WTC11 (cell line): ENCODE data around the gene FAR2. TPM values are rescaled to one million over a fixed set of nuclear protein-coding genes. Genes with fewer than 3 reads are reported as not detected.

ENCODE experiments used
- ATAC-seq: fragments of 200-7000 bp; cut with Tn5 transposase; 2 replicates; pipeline ENCODE4 v1.10.0; 2021; ENCODE audit warnings: mild to moderate bottlenecking, moderate library complexity
- CTCF ChIA-PET: fragments of 300-600 bp; sonication (Branson Sonifier 250); formaldehyde crosslinking; loops from one replicate; lab custom pipeline; 2021; ENCODE audit warnings: antibody characterized with exemption; lab: Charles Lee
- POLR2A ChIA-PET: fragments of 350-600 bp; sonication (Branson Sonifier 250); formaldehyde crosslinking; loops from one replicate; lab custom pipeline; 2021; ENCODE audit warnings: antibody characterized with exemption; lab: Charles Lee
- DNase-seq: peaks from one replicate; pipeline ENCODE4 v3.0.0; 2021; ENCODE audit warnings: low spot score
- H3K27ac Mint-ChIP-seq: 2 replicates; pipeline ENCODE4 v1.8.0; 2021; ENCODE audit warnings: mixed read lengths
- H3K27me3 Mint-ChIP-seq: 2 replicates; pipeline ENCODE4 v1.8.0; 2021; ENCODE audit warnings: low read depth, mild to moderate bottlenecking, moderate library complexity, mixed read lengths
- H3K36me3 Mint-ChIP-seq: 2 replicates; pipeline ENCODE4 v1.8.0; 2021; ENCODE audit warnings: mixed read lengths
- H3K4me1 Mint-ChIP-seq: 2 replicates; pipeline ENCODE4 v1.8.0; 2022; ENCODE audit warnings: mixed read lengths
- H3K4me3 Mint-ChIP-seq: 2 replicates; pipeline ENCODE4 v1.8.0; 2021; ENCODE audit warnings: mild to moderate bottlenecking, moderate library complexity, mixed read lengths
- H3K9me3 Mint-ChIP-seq: 2 replicates; pipeline ENCODE4 v1.8.0; 2021; ENCODE audit warnings: mixed read lengths
- ATF2 ChIP-seq: sonication (generic); formaldehyde crosslinking; IDR thresholded peaks from 2 replicates; pipeline ENCODE4 v1.8.1; 2022; ENCODE audit warnings: low read depth, missing genetic modification reagents, borderline replicate concordance
- CREB1 ChIP-seq: sonication (generic); formaldehyde crosslinking; IDR thresholded peaks from 2 replicates; pipeline ENCODE4 v1.8.0; 2023; ENCODE audit warnings: mild to moderate bottlenecking, missing genetic modification reagents
- CREM ChIP-seq: sonication (generic); formaldehyde crosslinking; IDR thresholded peaks from 2 replicates; pipeline ENCODE4 v1.8.1; 2022; ENCODE audit warnings: mild to moderate bottlenecking, missing genetic modification reagents, moderate library complexity
- E2F4 ChIP-seq: sonication (generic); formaldehyde crosslinking; IDR thresholded peaks from 2 replicates; pipeline ENCODE4 v1.8.1; 2022; ENCODE audit warnings: low read depth, mild to moderate bottlenecking, moderate library complexity, missing genetic modification reagents, borderline replicate concordance
- ESRRA ChIP-seq: sonication (generic); formaldehyde crosslinking; IDR thresholded peaks from 2 replicates; pipeline ENCODE4 v1.8.1; 2022; ENCODE audit warnings: mild to moderate bottlenecking, missing genetic modification reagents, borderline replicate concordance
- ETV6 ChIP-seq: sonication (generic); formaldehyde crosslinking; IDR thresholded peaks from 2 replicates; pipeline ENCODE4 v1.8.1; 2022; ENCODE audit warnings: mild to moderate bottlenecking, missing genetic modification reagents
- FOXJ3 ChIP-seq: sonication (generic); formaldehyde crosslinking; IDR thresholded peaks from 2 replicates; pipeline ENCODE4 v1.9.0; 2021; ENCODE audit warnings: missing genetic modification reagents, mild to moderate bottlenecking, borderline replicate concordance
- GRHL2 ChIP-seq: fragments of 250-450 bp; sonication (Bioruptor Pico); IDR thresholded peaks from 2 replicates; pipeline ENCODE4 v1.8.0; 2022; ENCODE audit warnings: mild to moderate bottlenecking, moderate library complexity; ENCODE audit not compliant: insufficient replicate concordance, severe bottlenecking
- HMGXB4 ChIP-seq: sonication (generic); formaldehyde crosslinking; IDR thresholded peaks from 2 replicates; pipeline ENCODE4 v1.8.1; 2023; ENCODE audit warnings: mild to moderate bottlenecking, moderate library complexity, missing genetic modification reagents
- MXD4 ChIP-seq: fragments of 250-450 bp; sonication (Bioruptor Pico); IDR thresholded peaks from 2 replicates; pipeline ENCODE4 v1.8.0; 2021; ENCODE audit warnings: mild to moderate bottlenecking, moderate library complexity, borderline replicate concordance
- NFE2L1 ChIP-seq: sonication (generic); formaldehyde crosslinking; IDR thresholded peaks from 2 replicates; pipeline ENCODE4 v1.8.1; 2023; ENCODE audit warnings: missing genetic modification reagents
- NR3C1 ChIP-seq: sonication (generic); formaldehyde crosslinking; conservative IDR thresholded peaks from 2 replicates; pipeline ENCODE4 v1.8.1; 2023; ENCODE audit warnings: low read depth, mild to moderate bottlenecking, missing genetic modification reagents
- OVOL2 ChIP-seq: fragments of 250-450 bp; sonication (Bioruptor Pico); IDR thresholded peaks from 2 replicates; pipeline ENCODE4 v1.9.0; 2021; ENCODE audit warnings: mild to moderate bottlenecking, borderline replicate concordance
- PRRX2 ChIP-seq: fragments of 250-450 bp; sonication (Bioruptor Pico); IDR thresholded peaks from 2 replicates; pipeline ENCODE4 v1.8.0; 2021; ENCODE audit warnings: mild to moderate bottlenecking
- SP1 ChIP-seq: sonication (generic); formaldehyde crosslinking; conservative IDR thresholded peaks from 2 replicates; pipeline ENCODE4 v1.8.1; 2022; ENCODE audit warnings: missing genetic modification reagents
- TEAD1 ChIP-seq: sonication (generic); formaldehyde crosslinking; IDR thresholded peaks from 2 replicates; pipeline ENCODE4 v1.8.0; 2022; ENCODE audit warnings: mild to moderate bottlenecking, missing genetic modification reagents
- TP53 ChIP-seq: sonication (generic); formaldehyde crosslinking; IDR thresholded peaks from 2 replicates; pipeline ENCODE4 v1.8.1; 2023; ENCODE audit warnings: mild to moderate bottlenecking, missing genetic modification reagents
- ZNF219 ChIP-seq: sonication (generic); formaldehyde crosslinking; IDR thresholded peaks from 2 replicates; pipeline ENCODE4 v1.8.0; 2023; ENCODE audit warnings: missing genetic modification reagents, mild to moderate bottlenecking, borderline replicate concordance
- ZNF396 ChIP-seq: fragments of 250-450 bp; sonication (Bioruptor Pico); IDR thresholded peaks from 2 replicates; pipeline ENCODE4 v1.8.0; 2021; ENCODE audit warnings: mild to moderate bottlenecking, moderate library complexity, borderline replicate concordance
- ZNF416 ChIP-seq: fragments of 250-450 bp; sonication (Bioruptor Pico); IDR thresholded peaks from 2 replicates; pipeline ENCODE4 v1.9.0; 2021; ENCODE audit warnings: mild to moderate bottlenecking, inconsistent platforms
- ZNF671 ChIP-seq: fragments of 250-450 bp; sonication (Bioruptor Pico); IDR thresholded peaks from 2 replicates; pipeline ENCODE4 v1.8.0; 2021; ENCODE audit warnings: mild to moderate bottlenecking
- ZSCAN18 ChIP-seq: fragments of 250-450 bp; sonication (Bioruptor Pico); IDR thresholded peaks from 2 replicates; pipeline ENCODE4 v2.1.2; 2022; ENCODE audit warnings: mild to moderate bottlenecking, moderate library complexity
- total RNA-seq: library from RNA; stranded (reverse); gene quantifications from 3 replicates; pipeline ENCODE4 v1.2.3, GENCODE V29; 2021
- TF ChIP-seq, protein P1 (sequence below): fragments of 250-450 bp; sonication (Bioruptor Pico); IDR thresholded peaks from 2 replicates; pipeline ENCODE4 v1.8.0; 2021; ENCODE audit warnings: mild to moderate bottlenecking
- TF ChIP-seq, protein P2 (sequence below): sonication (generic); formaldehyde crosslinking; IDR thresholded peaks from 2 replicates; pipeline ENCODE4 v1.8.0; 2022; ENCODE audit warnings: mild to moderate bottlenecking, missing genetic modification reagents

FAR2 gene
- total RNA-seq, 1 experiment from 2014 or later: 20.0 TPM

- Mint-ChIP-seq H3K4me1 (peaks cover 22% of the 10 kb centered on the region; the same call in 1 of the 2 replicates), H3K36me3 (no peaks in the 10 kb centered on the region), H3K27me3 (no peaks in the 10 kb centered on the region)
- ATAC-seq (no peak), DNase-seq (no peak)
- CTCF ChIA-PET: no interaction called here
- TF ChIP-seq ZNF671: no peak
- no peak for TF ChIP-seq GRHL2 (CRISPR knock-in tag)
- no peak for TF ChIP-seq CREM (CRISPR knock-in tag)
- no peak for TF ChIP-seq ZNF416 (CRISPR knock-in tag)
- no peak for TF ChIP-seq FOXJ3 (CRISPR knock-in tag)
- no peak for TF ChIP-seq OVOL2 (CRISPR knock-in tag)
- TF ChIP-seq ZNF396 (CRISPR knock-in tag): no peak
- TF ChIP-seq, protein P1, sequence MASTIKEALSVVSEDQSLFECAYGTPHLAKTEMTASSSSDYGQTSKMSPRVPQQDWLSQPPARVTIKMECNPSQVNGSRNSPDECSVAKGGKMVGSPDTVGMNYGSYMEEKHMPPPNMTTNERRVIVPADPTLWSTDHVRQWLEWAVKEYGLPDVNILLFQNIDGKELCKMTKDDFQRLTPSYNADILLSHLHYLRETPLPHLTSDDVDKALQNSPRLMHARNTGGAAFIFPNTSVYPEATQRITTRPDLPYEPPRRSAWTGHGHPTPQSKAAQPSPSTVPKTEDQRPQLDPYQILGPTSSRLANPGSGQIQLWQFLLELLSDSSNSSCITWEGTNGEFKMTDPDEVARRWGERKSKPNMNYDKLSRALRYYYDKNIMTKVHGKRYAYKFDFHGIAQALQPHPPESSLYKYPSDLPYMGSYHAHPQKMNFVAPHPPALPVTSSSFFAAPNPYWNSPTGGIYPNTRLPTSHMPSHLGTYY (CRISPR knock-in tag): no peak
- no peak for TF ChIP-seq ZNF219
- no peak for TF ChIP-seq ETV6 (CRISPR knock-in tag)
- TF ChIP-seq ZSCAN18 (CRISPR knock-in tag): no peak
- TF ChIP-seq HMGXB4 (CRISPR knock-in tag): no peak
- TF ChIP-seq SP1: no peak
- TF ChIP-seq, protein P2, sequence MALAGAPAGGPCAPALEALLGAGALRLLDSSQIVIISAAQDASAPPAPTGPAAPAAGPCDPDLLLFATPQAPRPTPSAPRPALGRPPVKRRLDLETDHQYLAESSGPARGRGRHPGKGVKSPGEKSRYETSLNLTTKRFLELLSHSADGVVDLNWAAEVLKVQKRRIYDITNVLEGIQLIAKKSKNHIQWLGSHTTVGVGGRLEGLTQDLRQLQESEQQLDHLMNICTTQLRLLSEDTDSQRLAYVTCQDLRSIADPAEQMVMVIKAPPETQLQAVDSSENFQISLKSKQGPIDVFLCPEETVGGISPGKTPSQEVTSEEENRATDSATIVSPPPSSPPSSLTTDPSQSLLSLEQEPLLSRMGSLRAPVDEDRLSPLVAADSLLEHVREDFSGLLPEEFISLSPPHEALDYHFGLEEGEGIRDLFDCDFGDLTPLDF: no peak
- TF ChIP-seq TEAD1: no peak
- TF ChIP-seq E2F4 (CRISPR knock-in tag): no peak
- TF ChIP-seq ESRRA (CRISPR knock-in tag): no peak
- no peak for TF ChIP-seq MXD4 (CRISPR knock-in tag)
- TF ChIP-seq PRRX2 (CRISPR knock-in tag): no peak
- no peak for TF ChIP-seq CREB1
- TF ChIP-seq, all 79 proteins: peak for 0
- no peaks in the 10 kb centered on the region for H3K9me3 Mint-ChIP-seq
- POLR2A ChIA-PET: no interaction called here
- H3K27ac Mint-ChIP-seq: no peak overlapping the region
- no peak overlapping the region for H3K4me3 Mint-ChIP-seq
These were observed 81.9 kb downstream of the FAR2 start for GRCh38 chr12:29230800-29231560.

DNA sequence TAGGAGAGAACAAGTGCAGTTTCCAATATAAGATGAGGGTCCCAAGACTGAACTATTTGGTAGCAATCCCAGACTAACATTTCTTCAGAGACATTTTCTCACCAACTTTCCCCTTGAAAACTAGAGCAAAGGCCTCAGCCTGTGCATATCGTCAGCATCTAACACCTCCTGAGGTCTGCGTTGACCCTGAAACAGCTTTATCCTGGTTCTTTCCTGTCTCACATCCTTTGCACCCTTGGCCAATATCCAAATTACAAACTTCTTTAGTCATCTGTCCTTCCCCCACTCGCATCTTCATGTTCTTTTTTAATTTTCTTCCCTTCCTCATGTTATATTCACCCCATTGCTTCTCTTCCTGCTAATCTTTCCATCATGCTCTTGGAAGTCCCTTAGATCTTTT is 83.0 kb downstream of the FAR2 start:
- DNase-seq: no peak
- no peak for TF ChIP-seq MXD4 (CRISPR knock-in tag)
- TF ChIP-seq NR3C1: no peak
- TF ChIP-seq, protein P1 (CRISPR knock-in tag): no peak
- TF ChIP-seq TP53 (CRISPR knock-in tag): no peak
- TF ChIP-seq NFE2L1 (CRISPR knock-in tag): no peak
- no peak for TF ChIP-seq PRRX2 (CRISPR knock-in tag)
- no peak for TF ChIP-seq ATF2
- TF ChIP-seq TEAD1: no peak
- Mint-ChIP-seq H3K9me3 (no peaks in the 10 kb centered on the region), H3K4me1 (peaks cover 15% of the 10 kb centered on the region), H3K36me3 (no peaks in the 10 kb centered on the region), H3K4me3 (no peak overlapping the region), H3K27ac (no peak overlapping the region), H3K27me3 (no peaks in the 10 kb centered on the region)
- ATAC-seq: no peak
- POLR2A ChIA-PET: no interaction called here
- CTCF ChIA-PET: no interaction called here
